Endothelial cell of umbilical vein (primary cell): ENCODE results near the gene PPP2R5D. TPM values are rescaled to one million over a fixed set of nuclear protein-coding genes. Genes with fewer than 3 reads are reported as not detected.
A peak's percentile ranks its signal among the peaks of the same experiment; 100 is the strongest.

Source experiments
- Bru-seq: library from RNA; stranded (reverse); fragments of 400-500 nt; gene quantifications from one replicate; lab custom pipeline; 2021; lab: Mats Ljungman, UMichigan
- BruChase-seq, 2 experiments: library from RNA; stranded (reverse); fragments of 400-500 nt; gene quantifications; one replicate each; lab custom pipeline; 2021; lab: Mats Ljungman, UMichigan
- BruUV-seq: library from RNA; stranded (reverse); fragments of 400-500 nt; replicated peaks from 2 replicates; lab custom pipeline; 2021; lab: Mats Ljungman, UMichigan
- CTCF ChIA-PET: fragments of 300-600, 350-600 bp; sonication (Branson Sonifier 250); formaldehyde crosslinking; loops from one replicate; lab custom pipeline; 2021; ENCODE audit warnings: antibody characterized with exemption, inconsistent platforms; lab: Charles Lee
- POLR2A ChIA-PET: fragments of 300-600, 350-600 bp; sonication (Branson Sonifier 250); formaldehyde crosslinking; loops from one replicate; lab custom pipeline; 2021; ENCODE audit warnings: antibody characterized with exemption, inconsistent platforms; lab: Charles Lee
- DNase-seq: peaks from one replicate; pipeline ENCODE4 v3.0.0-alpha.2; 2011; ENCODE audit warnings: low read depth, low spot score
- FAIRE-seq: peaks from 2 replicates; lab custom pipeline; 2011; peaks lifted over from hg19 to GRCh38; lab: Jason Lieb, UNC
- H2AFZ ChIP-seq: 2 replicates; pipeline ENCODE4 v1.6.0; 2012; ENCODE audit warnings: low read depth, low read length, control low read depth, inconsistent platforms
- H3K27ac ChIP-seq: 2 replicates; pipeline ENCODE4 v1.5.1; 2011; ENCODE audit warnings: low read depth, mild to moderate bottlenecking, control low read depth, low read length, moderate library complexity; ENCODE audit not compliant: insufficient read depth
- H3K27me3 ChIP-seq, 2 experiments: 2 replicates each; pipeline versions ENCODE4 v1.6.0 to v1.6.1; 2011; ENCODE audit warnings: low read length in 2 of 2, mixed read lengths in 1 of 2; ENCODE audit not compliant: control insufficient read depth in 2 of 2, insufficient read depth in 2 of 2
- H3K36me3 ChIP-seq, 2 experiments: 2 replicates in 1 of 2; 3 replicates in 1 of 2; pipeline ENCODE4 v1.5.1; 2011; ENCODE audit warnings: low read length in 2 of 2, mild to moderate bottlenecking in 1 of 2, moderate library complexity in 1 of 2; ENCODE audit not compliant: control insufficient read depth in 2 of 2, insufficient read depth in 2 of 2; ENCODE audit errors: extremely low read depth in 1 of 2
- H3K4me1 ChIP-seq: 3 replicates; pipeline ENCODE4 v1.5.1; 2011; ENCODE audit warnings: mild to moderate bottlenecking, low read length; ENCODE audit not compliant: control insufficient read depth, insufficient read depth; ENCODE audit errors: extremely low read depth
- H3K4me2 ChIP-seq: 2 replicates; pipeline ENCODE4 v1.6.1; 2011; ENCODE audit warnings: low read length, control low read depth, mixed read lengths; ENCODE audit not compliant: insufficient read depth
- H3K4me3 ChIP-seq, 3 experiments: fragments of 200-600 bp in 1 of 3; sonication (generic), shearing (Covaris generic) in 1 of 3; replicated peaks in 1 of 3; 2 replicates each; pipeline ENCODE4 v1.5.1; 2011 to 2016; ENCODE audit warnings: control low read depth in 3 of 3, low read length in 3 of 3, mild to moderate bottlenecking in 2 of 3, inconsistent platforms in 1 of 3, low read depth in 1 of 3, moderate library complexity in 1 of 3; ENCODE audit not compliant: insufficient read depth in 1 of 3
- H3K79me2 ChIP-seq: 2 replicates; pipeline ENCODE4 v1.6.0; 2012; ENCODE audit warnings: low read length, inconsistent platforms; ENCODE audit not compliant: control insufficient read depth, insufficient read depth
- H3K9ac ChIP-seq: replicated peaks from 2 replicates; pipeline ENCODE3; 2011; ENCODE audit warnings: low read length, control low read depth; ENCODE audit not compliant: insufficient read depth; ENCODE audit errors: extremely low read depth
- H3K9me1 ChIP-seq: replicated peaks from 3 replicates; pipeline ENCODE4 v1.6.0; 2011; ENCODE audit warnings: mild to moderate bottlenecking, low read length; ENCODE audit not compliant: control insufficient read depth, insufficient read depth; ENCODE audit errors: extremely low read depth
- H3K9me3 ChIP-seq: replicated peaks from 2 replicates; pipeline ENCODE4 v1.5.1; 2012; ENCODE audit warnings: low read length, inconsistent platforms; ENCODE audit not compliant: control insufficient read depth, insufficient read depth
- H4K20me1 ChIP-seq: replicated peaks from 2 replicates; pipeline ENCODE3; 2011; ENCODE audit warnings: mild to moderate bottlenecking, low read length; ENCODE audit not compliant: control insufficient read depth, insufficient read depth; ENCODE audit errors: extremely low read depth
- CTCF ChIP-seq, 2 donors: IDR thresholded peaks; 1 replicate in 1 of 2; 2 replicates in 1 of 2; pipeline ENCODE4 v1.5.1; 2011; ENCODE audit warnings: low read length in 2 of 2, mild to moderate bottlenecking in 2 of 2, moderate library complexity in 2 of 2, control low read depth in 1 of 2, inconsistent platforms in 1 of 2, low read depth in 1 of 2; ENCODE audit not compliant: insufficient read depth in 1 of 2; ENCODE audit errors: extremely low read depth in 1 of 2
- FOS ChIP-seq: IDR thresholded peaks from 2 replicates; pipeline ENCODE4 v1.6.1; 2011; ENCODE audit warnings: mild to moderate bottlenecking, low read length, moderate library complexity, borderline replicate concordance; ENCODE audit not compliant: insufficient read depth
- GATA2 ChIP-seq: IDR thresholded peaks from 2 replicates; pipeline ENCODE4 v1.7.0; 2011; ENCODE audit warnings: low read depth, mild to moderate bottlenecking, moderate library complexity, mixed read lengths, low read length; ENCODE audit not compliant: insufficient read length, insufficient read depth
- MAX ChIP-seq: IDR thresholded peaks from 2 replicates; pipeline ENCODE4 v1.6.1; 2011; ENCODE audit not compliant: insufficient read depth, insufficient read length
- MYC ChIP-seq: IDR thresholded peaks from one replicate; pipeline ENCODE4 v1.6.1; 2011; ENCODE audit warnings: mild to moderate bottlenecking, low read depth, low read length
- POLR2A ChIP-seq: IDR thresholded peaks from 2 replicates; pipeline ENCODE4 v1.6.1; 2012; ENCODE audit warnings: low read depth, mild to moderate bottlenecking, control low read depth, low read length
- POLR2AphosphoS5 ChIP-seq: IDR thresholded peaks from 2 replicates; pipeline ENCODE4 v1.6.1; 2012; ENCODE audit warnings: low read depth, mild to moderate bottlenecking, control low read depth, low read length, moderate library complexity; ENCODE audit not compliant: insufficient read depth
- dilution Hi-C: fragments of 300-500 bp; cut with MboI; formaldehyde crosslinking; loops from one replicate; pipeline ENCODE4 v1.15.0; 2019; ENCODE audit warnings: low sequenced_read_pairs; ENCODE audit not compliant: extremely low pct_ligation_motif_present
- intact Hi-C: fragments of 100-400 bp; cut with micrococcal nuclease; formaldehyde crosslinking; loops from one replicate; pipeline ENCODE4 v1.10.0; 2022
- long read RNA-seq: library from polyadenylated mRNA; stranded (forward); transcript quantifications from one replicate; pipeline ENCODE4 v2.0.0, GENCODE V29; 2021
- polyA minus RNA-seq, 3 experiments: library from RNA; depleted of rRNA, polyadenylated mRNA; stranded (reverse); fragments of >200 nt; gene quantifications; 1 replicate in 1 of 3; 2 replicates in 2 of 3; pipeline ENCODE4 v1.2.3, GENCODE V29; 2011
- polyA plus RNA-seq, 4 experiments: library from polyadenylated mRNA; depleted of rRNA in 3 of 4; stranded (reverse) in 3 of 4; unstranded in 1 of 4; fragments of >200 nt; gene quantifications; 2 replicates each; pipeline versions ENCODE4 v1.2.1 to v1.2.3, GENCODE V29; 2011 to 2012; ENCODE audit warnings: missing spikeins in 1 of 4
- total RNA-seq: library from RNA; stranded (reverse); gene quantifications from 2 replicates; pipeline ENCODE4 v1.2.3, GENCODE V29; 2021

Gene PPP2R5D
- total RNA-seq = 45.5 and 51.0 TPM in 2 replicates
- polyA plus RNA-seq = 58.9 and 60.2 TPM in 2 replicates
- 66.9 and 92.4 TPM in 2 replicates for polyA plus RNA-seq (2011; cell fraction: cytosol; rRNA removed)
- polyA plus RNA-seq (2011; cell fraction: nucleus; rRNA removed) = 93.1 and 107 TPM in 2 replicates
- 46.2 and 54.0 TPM in 2 replicates for polyA plus RNA-seq (2012)
- 72.4 and 92.4 TPM in 2 replicates for polyA minus RNA-seq
- 33.4 TPM for polyA minus RNA-seq (2011; cell fraction: cytosol; rRNA and poly(A)+ RNA removed)
- 19.7 and 27.7 TPM in 2 replicates for polyA minus RNA-seq (2011; cell fraction: nucleus; rRNA and poly(A)+ RNA removed)
- Bru-seq, nascent RNA = percentile 56 among the genes with signal in this experiment
- percentile 84 among the genes with signal in this experiment for BruChase-seq, experiment 1, labeled RNA remaining after a 6-hour chase
- percentile 70 among the genes with signal in this experiment for BruChase-seq, experiment 2, labeled RNA remaining after a 2-hour chase
- long read RNA-seq, transcript PPP2R5D-208 (16 exons, 3,044 nt) = major isoform, 24 of 93 reads
- long read RNA-seq, transcript PPP2R5D-202 (16 exons, 2,894 nt) = minor isoform, 6 of 93 reads
- long read RNA-seq, partial matches to known transcripts = 61 of 93 reads
- long read RNA-seq, other reads (novel, unspliced or antisense) = 2 of 93 reads

GRCh38 chr6:42984001-42984923 lies at the start of gene PPP2R5D:
Gene PPP2R5D, plus strand, starts transcription at chr6:42984570. Its CDS starts 108 bp downstream, at chr6:42984678.
- H3K27ac ChIP-seq = no peak within 1 kb of the TSS
- H3K27me3 ChIP-seq = no peaks in the 10 kb centered on the region
- no peaks in the 10 kb centered on the region for H3K9me1 ChIP-seq
- dilution Hi-C loops = no loop called here
- no peaks in the 10 kb centered on the region for H3K36me3 ChIP-seq
- no peak for TF ChIP-seq MYC
- TF ChIP-seq CTCF (IDR thresholded peaks at IDR 0.05; ENCODE audit: extremely low read depth in 1 of 2, insufficient read depth in 1 of 2, low read depth in 1 of 2, low read length in 2 of 2) = no peak
- peak; percentile 66 for TF ChIP-seq POLR2A
- TF ChIP-seq FOS = no peak
- TF ChIP-seq MAX = no peak
- no peak for TF ChIP-seq GATA2
- peak; percentile 58 for TF ChIP-seq POLR2AphosphoS5
- peaks cover 35% of the 10 kb centered on the region for H3K4me1 ChIP-seq
- peak within 1 kb of the TSS; percentile 79 for H2AFZ ChIP-seq
- peaks cover 15% of the 10 kb centered on the region for H3K79me2 ChIP-seq
- H3K9ac ChIP-seq = peak within 1 kb of the TSS; percentile 71
- BruUV-seq = no TSS peak
- FAIRE-seq = peak; percentile 100
- DNase-seq = peak; percentile 99
- POLR2A ChIA-PET = interaction anchor here (0.5 to 1.3 kb wide), 7 partner anchors 12 to 202 kb away, joined by 3 to 8 read pairs (median 3); partner anchors contain the start of genes KLC4, KLHDC3, MEA1 and MRPL2
- peak within 1 kb of the TSS; percentile 57 to 90 (median 83) for H3K4me3 ChIP-seq
- H3K9me3 ChIP-seq = no peaks in the 10 kb centered on the region
- H3K4me2 ChIP-seq = peak within 1 kb of the TSS; percentile 70
- CTCF ChIA-PET = interaction anchor here (0.8 to 1.4 kb wide), 6 partner anchors 19 to 160 kb away, joined by 3 to 8 read pairs (median 4); partner anchors contain the start of gene RRP36
- intact Hi-C loops = loop anchor here (1.0 to 5.0 kb wide), 4 partner anchors 29 to 187 kb away; partner anchors contain the start of genes CUL7, MEA1 and SRF
- H4K20me1 ChIP-seq = peaks cover 3% of the 10 kb centered on the region
